Cardiac muscle cell (in vitro differentiated cells and primary cell): ENCODE results near the gene ADAMTS6. TPM values are rescaled to one million over a fixed set of nuclear protein-coding genes. Genes with fewer than 3 reads are reported as not detected.

Experiments
- polyA plus RNA-seq: library from polyadenylated mRNA; unstranded; fragments of >200 nt; fragmentation: Nextera tagmentation; extraction: Ambion mirVana; gene quantifications from 2 replicates; pipeline ENCODE4 v1.2.1, GENCODE V29; 2016
- total RNA-seq: library from RNA; depleted of rRNA; stranded (reverse); fragments of >200 nt; gene quantifications from 2 replicates; pipeline ENCODE4 v1.2.3, GENCODE V29; 2016

The ADAMTS6 gene
- total and polyA plus RNA-seq, 2 experiments from 2014 or later, result 3.3 to 21.2 TPM

Other genes with a start within 250 kb of the ADAMTS6 start
- 7.1 and 10.8 TPM in 2 replicates for gene CENPK, start 81.2 kb upstream of the ADAMTS6 start, total RNA-seq
- 11.1 and 21.8 TPM in 2 replicates for gene CENPK, start 81.2 kb upstream of the ADAMTS6 start, polyA plus RNA-seq
- 18.3 and 34.4 TPM in 2 replicates for gene PPWD1, start 81.4 kb upstream of the ADAMTS6 start, total RNA-seq
- 27.7 and 40.1 TPM in 2 replicates for gene PPWD1, start 81.4 kb upstream of the ADAMTS6 start, polyA plus RNA-seq
- 17.6 and 18.7 TPM in 2 replicates for gene TRIM23, start 142.4 kb upstream of the ADAMTS6 start, total RNA-seq
- 14.9 and 19.6 TPM in 2 replicates for gene TRIM23, start 142.4 kb upstream of the ADAMTS6 start, polyA plus RNA-seq
- gene SHLD3, start 143.1 kb upstream of the ADAMTS6 start, total RNA-seq, result 1.2 and 1.5 TPM in 2 replicates
- gene SHLD3, start 143.1 kb upstream of the ADAMTS6 start, polyA plus RNA-seq, result 1.7 and 2.9 TPM in 2 replicates
- 11.3 and 19.1 TPM in 2 replicates for gene TRAPPC13, start 143.1 kb upstream of the ADAMTS6 start, total RNA-seq
- 18.7 and 20.4 TPM in 2 replicates for gene TRAPPC13, start 143.1 kb upstream of the ADAMTS6 start, polyA plus RNA-seq
- gene SGTB, start 240.2 kb upstream of the ADAMTS6 start, total RNA-seq, result 5.9 and 7.4 TPM in 2 replicates
- gene SGTB, start 240.2 kb upstream of the ADAMTS6 start, polyA plus RNA-seq, result 2.9 and 6.9 TPM in 2 replicates
- 11.2 and 14.7 TPM in 2 replicates for gene NLN, start 240.3 kb upstream of the ADAMTS6 start, total RNA-seq
- 19.2 and 20.0 TPM in 2 replicates for gene NLN, start 240.3 kb upstream of the ADAMTS6 start, polyA plus RNA-seq